DOHH2 (cell line): ENCODE measurements around the gene CEACAM6.
"Not testable (repeated sequence)": the region's sequence is repeated elsewhere in the genome, so short reads cannot be mapped to it uniquely, and the experiment has no call there.

Experiments used
- H3F3A ChIP-seq: fragments of 200-600 bp; sonication (generic), shearing (Covaris generic); 2 replicates; pipeline ENCODE4 v1.6.0; 2016; ENCODE audit warnings: antibody characterized with exemption, mild to moderate bottlenecking; ENCODE audit not compliant: control insufficient read depth, insufficient read depth
- H3K27ac ChIP-seq: fragments of 200-600 bp; sonication (generic); 2 replicates; pipeline ENCODE4 v1.5.1; 2014; ENCODE audit warnings: low read depth, mild to moderate bottlenecking, low read length, moderate library complexity
- H3K27me3 ChIP-seq: fragments of 200-600 bp; sonication (generic); 2 replicates; pipeline ENCODE4 v1.6.1; 2014; ENCODE audit warnings: mild to moderate bottlenecking, low read length, mixed read lengths; ENCODE audit not compliant: control insufficient read depth
- H3K36me3 ChIP-seq: fragments of 200-600 bp; sonication (generic); 2 replicates; pipeline ENCODE4 v1.6.1; 2014; ENCODE audit warnings: mild to moderate bottlenecking, low read length, moderate library complexity, mixed read lengths; ENCODE audit not compliant: control insufficient read depth
- H3K4me1 ChIP-seq: fragments of 200-600 bp; sonication (generic); 2 replicates; pipeline ENCODE4 v1.6.1; 2014; ENCODE audit warnings: mild to moderate bottlenecking, low read length, mixed read lengths; ENCODE audit not compliant: control insufficient read depth
- H3K4me2 ChIP-seq: fragments of 200-600 bp; sonication (generic); 2 replicates; pipeline ENCODE4 v1.6.0; 2014; ENCODE audit warnings: mild to moderate bottlenecking, low read length, moderate library complexity
- H3K4me3 ChIP-seq: fragments of 200-600 bp; sonication (generic); 2 replicates; pipeline ENCODE4 v1.5.1; 2014; ENCODE audit warnings: mild to moderate bottlenecking, low read length, mixed read lengths
- H3K79me2 ChIP-seq: fragments of 200-600 bp; sonication (generic); 2 replicates; pipeline ENCODE4 v1.6.1; 2014; ENCODE audit warnings: mild to moderate bottlenecking, low read length, mixed read lengths; ENCODE audit not compliant: control insufficient read depth
- H3K9me2 ChIP-seq: fragments of 200-600 bp; sonication (generic); replicated peaks from 2 replicates; pipeline ENCODE4 v1.6.1; 2014; ENCODE audit warnings: mild to moderate bottlenecking, low read length, mixed read lengths; ENCODE audit not compliant: control insufficient read depth
- H3K9me3 ChIP-seq: fragments of 200-600 bp; sonication (generic); 2 replicates; pipeline ENCODE4 v1.6.1; 2014; ENCODE audit warnings: antibody characterized with exemption, low read length, mixed read lengths; ENCODE audit not compliant: control insufficient read depth, insufficient read depth
- H4K20me1 ChIP-seq: fragments of 200-600 bp; sonication (generic); 2 replicates; pipeline ENCODE4 v1.6.0; 2014; ENCODE audit warnings: low read depth, mild to moderate bottlenecking, antibody characterized with exemption, low read length, moderate library complexity; ENCODE audit not compliant: control insufficient read depth, insufficient read depth
- EZH2phosphoT487 ChIP-seq: fragments of 200-600 bp; sonication (generic); IDR thresholded peaks from 2 replicates; pipeline ENCODE4 v1.6.1; 2017; ENCODE audit warnings: borderline replicate concordance, mild to moderate bottlenecking, antibody characterized with exemption, low read length, moderate library complexity, mixed read lengths
- TF ChIP-seq, protein P1 (sequence below): fragments of 200-600 bp; sonication (generic); IDR thresholded peaks from one replicate; pipeline ENCODE4 v1.5.1; 2014; ENCODE audit warnings: antibody characterized with exemption, mild to moderate bottlenecking, low read depth, low read length; ENCODE audit not compliant: poor library complexity, severe bottlenecking

Gene CEACAM6

DNA sequence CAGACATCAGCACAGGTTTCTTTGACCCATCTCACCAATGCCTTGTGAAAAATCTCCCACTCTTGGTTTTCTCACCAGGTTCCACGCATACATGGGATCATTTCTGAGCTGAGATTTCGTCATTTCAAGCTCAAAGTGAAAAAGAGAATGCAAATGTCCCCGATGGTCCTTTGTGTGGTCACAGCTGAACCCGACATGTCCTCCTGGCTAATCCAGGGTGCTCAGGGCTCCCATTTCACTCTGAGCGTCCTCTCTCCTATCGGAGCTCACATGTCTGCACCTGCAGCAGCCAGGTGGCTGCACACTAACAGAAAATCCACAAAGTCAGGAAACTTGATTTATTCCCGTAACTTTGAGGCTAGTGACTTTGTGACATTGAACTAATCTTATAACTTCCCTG, 31.7 kb downstream of the CEACAM6 start:
- H3K9me2 ChIP-seq: no peaks in the 10 kb centered on the region
- H3K4me3 ChIP-seq: no peak overlapping the region
- H4K20me1 ChIP-seq: no peaks in the 10 kb centered on the region
- H3K79me2 ChIP-seq: no peaks in the 10 kb centered on the region
- no peaks in the 10 kb centered on the region for H3K9me3 ChIP-seq
- H3F3A ChIP-seq: 0 out of 2 replicates have a peak, but pooled peaks cover 4% of the 10 kb centered on the region
- peaks cover 11% of the 10 kb centered on the region; the same call in 1 of the 2 replicates for H3K4me1 ChIP-seq
- peaks cover 37% of the 10 kb centered on the region for H3K27me3 ChIP-seq
- H3K4me2 ChIP-seq: no peak overlapping the region
- H3K27ac ChIP-seq: no peak overlapping the region
- H3K36me3 ChIP-seq: no peaks in the 10 kb centered on the region
- TF ChIP-seq EZH2phosphoT487: no peak
- TF ChIP-seq, protein P1, sequence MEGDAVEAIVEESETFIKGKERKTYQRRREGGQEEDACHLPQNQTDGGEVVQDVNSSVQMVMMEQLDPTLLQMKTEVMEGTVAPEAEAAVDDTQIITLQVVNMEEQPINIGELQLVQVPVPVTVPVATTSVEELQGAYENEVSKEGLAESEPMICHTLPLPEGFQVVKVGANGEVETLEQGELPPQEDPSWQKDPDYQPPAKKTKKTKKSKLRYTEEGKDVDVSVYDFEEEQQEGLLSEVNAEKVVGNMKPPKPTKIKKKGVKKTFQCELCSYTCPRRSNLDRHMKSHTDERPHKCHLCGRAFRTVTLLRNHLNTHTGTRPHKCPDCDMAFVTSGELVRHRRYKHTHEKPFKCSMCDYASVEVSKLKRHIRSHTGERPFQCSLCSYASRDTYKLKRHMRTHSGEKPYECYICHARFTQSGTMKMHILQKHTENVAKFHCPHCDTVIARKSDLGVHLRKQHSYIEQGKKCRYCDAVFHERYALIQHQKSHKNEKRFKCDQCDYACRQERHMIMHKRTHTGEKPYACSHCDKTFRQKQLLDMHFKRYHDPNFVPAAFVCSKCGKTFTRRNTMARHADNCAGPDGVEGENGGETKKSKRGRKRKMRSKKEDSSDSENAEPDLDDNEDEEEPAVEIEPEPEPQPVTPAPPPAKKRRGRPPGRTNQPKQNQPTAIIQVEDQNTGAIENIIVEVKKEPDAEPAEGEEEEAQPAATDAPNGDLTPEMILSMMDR: no peak

- H3K27ac ChIP-seq, H3K36me3 ChIP-seq, H3K79me2 ChIP-seq, H3K4me2 ChIP-seq, H3K9me3 ChIP-seq, H4K20me1 ChIP-seq, H3K4me3 ChIP-seq, H3K9me2 ChIP-seq, H3F3A ChIP-seq: not testable (repeated sequence)
- Histone ChIP-seq H3K4me1 (peaks cover 11% of the 10 kb centered on the region; the same call in 1 of the 2 replicates), H3K27me3 (peaks cover 40% of the 10 kb centered on the region)
Observed at GRCh38 chr19:41788518-41788917, 33.2 kb downstream of the CEACAM6 start.

DNA sequence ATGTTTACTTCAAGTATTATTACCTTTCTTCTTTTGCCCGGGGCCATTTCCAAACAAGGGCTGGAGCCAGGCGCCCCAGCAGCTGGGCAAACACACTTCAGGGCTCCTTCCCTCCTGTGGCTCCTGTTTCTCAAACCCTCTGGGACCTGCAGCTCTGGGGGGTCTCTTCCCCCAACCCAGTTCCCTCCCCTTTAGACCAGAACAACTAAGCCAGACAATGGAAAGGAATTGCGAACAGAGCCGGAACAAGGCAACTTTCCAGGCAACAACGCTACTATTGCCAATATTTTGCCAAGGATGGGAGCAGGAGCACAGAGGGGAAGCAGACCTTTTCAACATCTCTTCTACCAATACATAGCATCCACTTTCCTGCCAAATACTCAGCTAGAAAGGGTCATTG, 33.7 kb downstream of the CEACAM6 start:
- H3K4me2 ChIP-seq, H4K20me1 ChIP-seq: not testable (repeated sequence)
- H3K27me3 ChIP-seq: peaks cover 37% of the 10 kb centered on the region

GRCh38 chr19:41792513-41793413, 37.4 kb downstream of the CEACAM6 start:
- no peaks in the 10 kb centered on the region for H4K20me1 ChIP-seq
- H3K79me2 ChIP-seq: no peaks in the 10 kb centered on the region
- no peak overlapping the region for H3K4me2 ChIP-seq
- no peaks in the 10 kb centered on the region for H3F3A ChIP-seq
- TF ChIP-seq EZH2phosphoT487: no peak
- TF ChIP-seq, protein P1: peak; percentile 87
- no peaks in the 10 kb centered on the region for H3K9me3 ChIP-seq
- H3K27ac ChIP-seq: no peak overlapping the region
- H3K27me3 ChIP-seq: peaks cover 18% of the 10 kb centered on the region
- no peak overlapping the region for H3K4me3 ChIP-seq
- H3K36me3 ChIP-seq: no peaks in the 10 kb centered on the region
- no peaks in the 10 kb centered on the region for H3K9me2 ChIP-seq
- no peaks in the 10 kb centered on the region for H3K4me1 ChIP-seq

More for the DNA sequence above, 33.7 kb downstream of the CEACAM6 start:
- H3K9me3 ChIP-seq, H3K4me3 ChIP-seq, H3F3A ChIP-seq, H3K36me3 ChIP-seq, H3K9me2 ChIP-seq, H3K27ac ChIP-seq, H3K79me2 ChIP-seq: not testable (repeated sequence)
- peaks cover 11% of the 10 kb centered on the region; the same call in 1 of the 2 replicates for H3K4me1 ChIP-seq
